Mucosa of gallbladder (tissue), 1 donor: ENCODE results near the gene RAD23B. TPM values are rescaled to one million over a fixed set of nuclear protein-coding genes. Genes with fewer than 3 reads are reported as not detected.
"Not testable (repeated sequence)": the region's sequence is repeated elsewhere in the genome, so short reads cannot be mapped to it uniquely, and the experiment has no call there.

Experiments
- DNase-seq: peaks from one replicate; pipeline ENCODE4 v3.0.0-alpha.2; 2020; ENCODE audit warnings: low spot score
- total RNA-seq: library from RNA; stranded (reverse); gene quantifications from one replicate; pipeline ENCODE4 v1.2.1, GENCODE V29; 2021
- donor health status: DM: no; HTN: no; CAD: no.

The RAD23B gene
- total RNA-seq, 1 donor from 2014 or later = 115 TPM

GRCh38 chr9:107292821-107293542 is 9.9 kb downstream of the RAD23B start:
- no peak for DNase-seq

GRCh38 chr9:107293543-107294085 is 10.5 kb downstream of the RAD23B start:
- no peak for DNase-seq

GRCh38 chr9:107294756-107295155 is 11.7 kb downstream of the RAD23B start:
- no peak for DNase-seq

- no peak for DNase-seq
These were observed 12.9 kb downstream of the RAD23B start for GRCh38 chr9:107295995-107296394.

- DNase-seq = not testable (repeated sequence)
These were observed 13.5 kb downstream of the RAD23B start for GRCh38 chr9:107296592-107296991.

- no peak for DNase-seq
These were observed 16.4 kb downstream of the RAD23B start for GRCh38 chr9:107299437-107299836.

GRCh38 chr9:107306308-107306707 is 23.2 kb downstream of the RAD23B start:
- no peak for DNase-seq

GRCh38 chr9:107307331-107307730 is 24.3 kb downstream of the RAD23B start:
- no peak for DNase-seq

- no peak for DNase-seq
These were observed 25.4 kb downstream of the RAD23B start for GRCh38 chr9:107308461-107308860.

- no peak for DNase-seq
These were observed 26.2 kb downstream of the RAD23B start for GRCh38 chr9:107309271-107309670.

GRCh38 chr9:107312376-107313050 is 29.4 kb downstream of the RAD23B start:
- peak; percentile 18 for DNase-seq

- DNase-seq = no peak
These were observed 30.5 kb downstream of the RAD23B start for GRCh38 chr9:107313555-107314096.

- no peak for DNase-seq
These were observed 31.7 kb downstream of the RAD23B start for GRCh38 chr9:107314763-107315162.

GRCh38 chr9:107316795-107317661 is 33.9 kb downstream of the RAD23B start:
- DNase-seq = no peak

- DNase-seq = no peak
These were observed 39.6 kb downstream of the RAD23B start for GRCh38 chr9:107322643-107323042.

GRCh38 chr9:107323836-107324585 is 40.9 kb downstream of the RAD23B start:
- no peak for DNase-seq

- DNase-seq = no peak
These were observed 42.8 kb downstream of the RAD23B start for GRCh38 chr9:107325842-107326241.

GRCh38 chr9:107328510-107328909 is 45.4 kb downstream of the RAD23B start:
- no peak for DNase-seq

GRCh38 chr9:107330420-107330819 is 47.3 kb downstream of the RAD23B start:
- DNase-seq = no peak

GRCh38 chr9:107332883-107333282 is 49.8 kb downstream of the RAD23B start:
- no peak for DNase-seq

GRCh38 chr9:107333363-107333762 is 50.3 kb downstream of the RAD23B start:
- DNase-seq = no peak
